Keratinocyte (primary cell): Measurements from ENCODE around the gene HELZ2. TPM values are rescaled to one million over a fixed set of nuclear protein-coding genes. Genes with fewer than 3 reads are reported as not detected.

Experiments used
- DNase-seq: peaks from one replicate; pipeline ENCODE4 v3.0.0-alpha.2; 2011; ENCODE audit warnings: low read depth, missing footprints, low spot score
- FAIRE-seq: peaks from 2 replicates; lab custom pipeline; 2011; peaks lifted over from hg19 to GRCh38; lab: Jason Lieb, UNC
- H2AFZ ChIP-seq: 2 replicates; pipeline ENCODE4 v1.6.0; 2012; ENCODE audit warnings: low read length, control low read depth, inconsistent platforms; ENCODE audit not compliant: control insufficient read depth
- H3K27ac ChIP-seq: 2 replicates; pipeline ENCODE4 v1.5.1; 2011; ENCODE audit warnings: low read length; ENCODE audit not compliant: control insufficient read depth, insufficient read depth
- H3K27me3 ChIP-seq: 3 replicates; pipeline ENCODE4 v1.6.0; 2011; ENCODE audit warnings: low read length; ENCODE audit not compliant: control insufficient read depth, insufficient read depth; ENCODE audit errors: extremely low read depth
- H3K36me3 ChIP-seq, 2 experiments: 2 replicates in 1 of 2; 3 replicates in 1 of 2; pipeline ENCODE4 v1.5.1; 2011; ENCODE audit warnings: low read length in 2 of 2, mild to moderate bottlenecking in 1 of 2; ENCODE audit not compliant: control insufficient read depth in 2 of 2, insufficient read depth in 2 of 2; ENCODE audit errors: extremely low read depth in 1 of 2
- H3K4me1 ChIP-seq: 3 replicates; pipeline ENCODE4 v1.5.1; 2011; ENCODE audit warnings: low read length; ENCODE audit not compliant: control insufficient read depth, insufficient read depth; ENCODE audit errors: extremely low read depth
- H3K4me2 ChIP-seq: 3 replicates; pipeline ENCODE4 v1.6.0; 2011; ENCODE audit warnings: low read depth, low read length; ENCODE audit not compliant: control insufficient read depth, insufficient read depth; ENCODE audit errors: extremely low read depth
- H3K4me3 ChIP-seq, 3 experiments: fragments of 200-600 bp in 1 of 3; sonication (generic) in 1 of 3; 2 replicates in 2 of 3; 3 replicates in 1 of 3; pipeline ENCODE4 v1.5.1; 2011 to 2016; ENCODE audit warnings: low read length in 3 of 3, mild to moderate bottlenecking in 3 of 3, control low read depth in 2 of 3, inconsistent platforms in 1 of 3, low read depth in 1 of 3, mixed read lengths in 1 of 3, mixed run types in 1 of 3, moderate library complexity in 1 of 3; ENCODE audit not compliant: control insufficient read depth in 2 of 3, insufficient read depth in 2 of 3; ENCODE audit errors: extremely low read depth in 1 of 3
- H3K79me2 ChIP-seq: 2 replicates; pipeline ENCODE4 v1.6.0; 2012; ENCODE audit warnings: low read length; ENCODE audit not compliant: control insufficient read depth, insufficient read depth
- H3K9ac ChIP-seq: 3 replicates; pipeline ENCODE4 v1.6.0; 2011; ENCODE audit warnings: low read length; ENCODE audit not compliant: control insufficient read depth, insufficient read depth; ENCODE audit errors: extremely low read depth
- H3K9me1 ChIP-seq: 3 replicates; pipeline ENCODE4 v1.6.0; 2011; ENCODE audit warnings: low read length; ENCODE audit not compliant: control insufficient read depth, insufficient read depth; ENCODE audit errors: extremely low read depth
- H3K9me3 ChIP-seq: 2 replicates; pipeline ENCODE4 v1.5.1; 2012; ENCODE audit warnings: low read depth, low read length; ENCODE audit not compliant: control insufficient read depth
- H4K20me1 ChIP-seq: 3 replicates; pipeline ENCODE4 v1.6.0; 2011; ENCODE audit warnings: low read length; ENCODE audit not compliant: control insufficient read depth, insufficient read depth; ENCODE audit errors: extremely low read depth
- EZH2 ChIP-seq: IDR thresholded peaks from one replicate; pipeline ENCODE4 v1.6.1; 2012; ENCODE audit warnings: inconsistent platforms, mild to moderate bottlenecking, low read length, moderate library complexity
- dilution Hi-C: fragments of 300-500 bp; cut with MboI; formaldehyde crosslinking; loops from one replicate; pipeline ENCODE4 v1.7.0; 2020; ENCODE audit warnings: low sequenced_read_pairs; ENCODE audit not compliant: extremely low pct_ligation_motif_present
- polyA plus RNA-seq, 5 experiments: library from polyadenylated mRNA; depleted of rRNA in 3 of 5; stranded (reverse) in 3 of 5; stranded (forward) in 1 of 5; unstranded in 1 of 5; fragments of >200 nt; gene quantifications; 1 replicate in 1 of 5; 2 replicates in 3 of 5; 3 replicates in 1 of 5; pipeline versions ENCODE4 v1.2.1 to v1.2.3, GENCODE V29; 2011 to 2012; ENCODE audit warnings: missing spikeins in 2 of 5, low read depth in 1 of 5, low replicate concordance in 1 of 5
- TF ChIP-seq, protein P1 (sequence below), 3 experiments: IDR thresholded peaks in 1 of 3; conservative IDR thresholded peaks in 1 of 3; optimal IDR thresholded peaks in 1 of 3; 2 replicates in 2 of 3; 3 replicates in 1 of 3; pipeline versions ENCODE3 to v1.5.1; 2011; ENCODE audit warnings: low read length in 3 of 3, mild to moderate bottlenecking in 3 of 3, moderate library complexity in 2 of 3, control low read depth in 1 of 3, inconsistent platforms in 1 of 3; ENCODE audit not compliant: insufficient read depth in 2 of 3; ENCODE audit errors: extremely low read depth in 1 of 3

Gene HELZ2
- polyA plus RNA-seq, 1 donor (not counting 4 experiments of a cell fraction or from before 2014, with no cell fraction given): 14.8 TPM

DNA sequence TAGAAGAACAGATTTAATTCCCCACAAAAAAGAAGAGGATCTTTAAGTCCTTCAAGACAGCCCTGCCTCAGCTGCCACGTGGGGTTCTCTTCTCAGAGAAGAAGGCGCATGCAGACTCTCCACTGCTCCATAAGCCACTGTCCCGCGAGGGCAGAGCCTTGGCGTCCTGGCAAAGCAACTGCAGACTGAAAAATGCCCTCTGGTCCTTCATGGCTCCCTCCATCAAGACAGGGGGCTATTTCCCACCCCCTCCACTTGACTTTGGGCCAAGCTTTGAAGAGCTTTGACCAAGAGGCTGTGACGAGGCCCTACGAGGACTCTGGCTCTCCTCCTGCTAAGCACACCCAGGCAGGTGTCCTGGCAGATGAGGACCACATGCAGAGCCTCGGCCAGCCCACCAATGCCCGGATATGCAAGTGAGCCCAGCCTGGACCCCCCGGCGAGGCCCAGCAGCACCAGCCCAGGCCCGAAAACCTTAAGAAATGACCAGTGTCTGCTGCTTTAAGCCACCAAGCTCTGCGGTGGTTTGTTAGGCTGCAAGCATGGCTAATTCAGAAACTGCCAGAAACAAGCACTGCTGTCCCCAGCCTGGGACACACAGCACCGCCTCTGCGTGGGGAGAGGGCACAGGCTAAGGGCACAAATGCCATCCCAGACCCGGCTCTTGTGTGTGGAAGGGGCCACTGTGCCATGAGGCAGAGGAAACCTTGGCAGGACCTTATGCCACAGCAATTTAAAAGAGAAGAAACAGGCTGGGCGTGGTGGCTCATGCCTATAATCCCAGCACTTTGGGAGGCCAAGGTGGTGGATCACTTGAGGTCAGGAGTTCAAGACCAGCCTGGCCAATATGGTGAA is 36.8 kb upstream of the HELZ2 start:
- Histone ChIP-seq H3K9ac (no peak overlapping the region), H3K4me2 (no peak overlapping the region), H3K36me3 (peaks cover 4 to 7% of the 10 kb centered on the region in 2 experiments), H3K9me1 (no peaks in the 10 kb centered on the region), H3K27me3 (no peaks in the 10 kb centered on the region), H3K27ac (no peak overlapping the region), H4K20me1 (no peaks in the 10 kb centered on the region), H3K4me3 (no peak overlapping the region), H3K4me1 (peaks cover 2% of the 10 kb centered on the region), H3K79me2 (peaks cover 16% of the 10 kb centered on the region), H2AFZ (no peak overlapping the region), H3K9me3 (no peaks in the 10 kb centered on the region)
- DNase-seq (no peak), FAIRE-seq (no peak)
- TF ChIP-seq, protein P1, sequence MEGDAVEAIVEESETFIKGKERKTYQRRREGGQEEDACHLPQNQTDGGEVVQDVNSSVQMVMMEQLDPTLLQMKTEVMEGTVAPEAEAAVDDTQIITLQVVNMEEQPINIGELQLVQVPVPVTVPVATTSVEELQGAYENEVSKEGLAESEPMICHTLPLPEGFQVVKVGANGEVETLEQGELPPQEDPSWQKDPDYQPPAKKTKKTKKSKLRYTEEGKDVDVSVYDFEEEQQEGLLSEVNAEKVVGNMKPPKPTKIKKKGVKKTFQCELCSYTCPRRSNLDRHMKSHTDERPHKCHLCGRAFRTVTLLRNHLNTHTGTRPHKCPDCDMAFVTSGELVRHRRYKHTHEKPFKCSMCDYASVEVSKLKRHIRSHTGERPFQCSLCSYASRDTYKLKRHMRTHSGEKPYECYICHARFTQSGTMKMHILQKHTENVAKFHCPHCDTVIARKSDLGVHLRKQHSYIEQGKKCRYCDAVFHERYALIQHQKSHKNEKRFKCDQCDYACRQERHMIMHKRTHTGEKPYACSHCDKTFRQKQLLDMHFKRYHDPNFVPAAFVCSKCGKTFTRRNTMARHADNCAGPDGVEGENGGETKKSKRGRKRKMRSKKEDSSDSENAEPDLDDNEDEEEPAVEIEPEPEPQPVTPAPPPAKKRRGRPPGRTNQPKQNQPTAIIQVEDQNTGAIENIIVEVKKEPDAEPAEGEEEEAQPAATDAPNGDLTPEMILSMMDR (optimal IDR thresholded peaks at IDR 0.05 in 1 of 3, IDR thresholded peaks at IDR 0.05 in 1 of 3, conservative IDR thresholded peaks at IDR 0.05 in 1 of 3; ENCODE audit: extremely low read depth in 1 of 3, insufficient read depth in 2 of 3, low read length in 3 of 3): no peak
- TF ChIP-seq EZH2: no peak
- dilution Hi-C loops: no loop called here

DNA sequence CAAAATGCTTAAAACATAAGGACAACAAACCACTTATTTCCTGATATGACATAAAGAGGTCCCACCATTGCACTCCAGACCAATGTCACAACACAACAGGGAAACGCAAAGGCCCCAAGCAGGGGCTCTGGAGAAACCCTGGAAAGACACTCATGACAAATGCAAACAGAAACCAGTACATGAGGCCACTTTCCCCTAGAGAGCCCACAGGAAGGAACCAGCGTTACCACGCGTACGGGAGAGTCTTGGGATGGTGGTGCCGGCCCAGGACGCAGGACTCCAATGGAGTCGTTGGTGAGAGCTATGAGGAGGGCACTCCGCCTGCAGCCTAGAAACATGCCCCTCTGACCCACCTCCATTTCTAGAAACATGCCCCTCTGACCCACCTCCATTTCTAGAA is 32.6 kb upstream of the HELZ2 start:
- H3K9me3 ChIP-seq: no peaks in the 10 kb centered on the region
- H2AFZ ChIP-seq: no peak overlapping the region
- H3K4me2 ChIP-seq: no peak overlapping the region
- H3K27ac ChIP-seq: no peak overlapping the region
- no peaks in the 10 kb centered on the region for H3K9me1 ChIP-seq
- FAIRE-seq (no peak), DNase-seq (no peak)
- H3K9ac ChIP-seq: no peak overlapping the region
- no peak overlapping the region for H3K4me3 ChIP-seq
- no peaks in the 10 kb centered on the region for H4K20me1 ChIP-seq
- H3K27me3 ChIP-seq: no peaks in the 10 kb centered on the region
- H3K36me3 ChIP-seq: peaks cover 5 to 13% of the 10 kb centered on the region in 2 experiments
- dilution Hi-C loops: no loop called here
- peaks cover 9% of the 10 kb centered on the region for H3K79me2 ChIP-seq
- no peak for TF ChIP-seq EZH2
- TF ChIP-seq, protein P1 (optimal IDR thresholded peaks at IDR 0.05 in 1 of 3, IDR thresholded peaks at IDR 0.05 in 1 of 3, conservative IDR thresholded peaks at IDR 0.05 in 1 of 3; ENCODE audit: extremely low read depth in 1 of 3, insufficient read depth in 2 of 3, low read length in 3 of 3): no peak
- no peaks in the 10 kb centered on the region for H3K4me1 ChIP-seq
